Gastroesophageal sphincter (tissue), 3 donors: ENCODE data around the gene SEC14L2.

Experiments used
- CTCF ChIP-seq, 4 experiments: fragments of 200-600 bp in 2 of 4; fragments of 450-650 bp in 2 of 4; sonication (generic) in 1 of 4; IDR thresholded peaks; one replicate each; pipeline ENCODE4 v1.5.1; 2017 to 2019; ENCODE audit warnings: antibody characterized with exemption in 4 of 4, mild to moderate bottlenecking in 2 of 4, moderate library complexity in 2 of 4
- POLR2AphosphoS5 ChIP-seq: sonication (generic); formaldehyde crosslinking; IDR thresholded peaks from one replicate; pipeline ENCODE4 v1.6.1; 2017; ENCODE audit warnings: antibody characterized with exemption

- TF ChIP-seq POLR2AphosphoS5 (no peak), CTCF (IDR thresholded peaks at IDR 0.05) (no peak)
Measured at GRCh38 chr22:30421695-30422480, 25.1 kb downstream of the SEC14L2 start.
